HG03095 (cell line): Measurements from ENCODE around the gene CTNND2.
"Not testable (repeated sequence)": the region's sequence is repeated elsewhere in the genome, so short reads cannot be mapped to it uniquely, and the experiment has no call there.

Experiments used
- ATAC-seq: cut with Tn5 transposase; IDR thresholded peaks from one replicate; pipeline ENCODE4 v1.9.1; 2021; ENCODE audit warnings: moderate library complexity; ENCODE audit not compliant: unreplicated experiment

Gene CTNND2

GRCh38 chr5:11483630-11484029 is 420.6 kb downstream of the CTNND2 start:
- no peak for ATAC-seq

DNA sequence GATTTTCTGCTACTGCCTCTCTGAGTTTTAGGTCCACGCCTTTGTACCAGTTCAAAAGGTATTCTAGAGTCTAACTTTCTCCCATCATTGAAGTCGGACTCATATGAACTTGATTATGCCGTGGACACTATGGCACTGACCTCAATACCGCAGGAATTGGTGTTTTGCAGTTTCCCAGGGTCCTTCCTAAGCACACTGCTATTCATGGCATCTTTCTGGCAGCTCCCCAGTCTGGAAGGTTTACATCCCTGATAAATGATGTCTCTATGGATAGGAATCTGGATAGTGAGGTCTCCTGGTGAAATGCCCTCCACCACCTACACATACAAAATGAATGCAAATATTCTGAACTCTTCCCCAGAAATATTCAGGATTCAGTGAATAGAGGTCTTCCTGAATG is 422.2 kb downstream of the CTNND2 start:
- ATAC-seq = no peak

DNA sequence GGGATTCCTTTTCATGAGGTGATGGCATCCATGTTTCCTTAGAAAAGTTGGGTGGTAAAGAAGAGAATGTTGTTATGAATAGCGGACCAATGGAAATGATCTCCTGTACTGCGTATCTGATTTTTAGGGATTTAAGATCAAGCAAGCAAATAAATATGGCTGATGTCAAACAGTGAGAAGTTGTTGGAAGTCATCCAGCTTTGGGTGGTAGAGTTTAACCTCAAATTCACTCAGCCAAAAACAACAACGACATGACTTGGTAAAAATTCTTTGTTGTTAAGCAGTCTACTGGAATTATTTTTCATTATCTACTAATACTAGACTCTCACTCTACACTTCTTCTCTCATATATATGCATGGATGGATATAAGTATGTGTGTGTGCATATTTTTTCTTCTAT is 426.5 kb downstream of the CTNND2 start:
- ATAC-seq = no peak

DNA sequence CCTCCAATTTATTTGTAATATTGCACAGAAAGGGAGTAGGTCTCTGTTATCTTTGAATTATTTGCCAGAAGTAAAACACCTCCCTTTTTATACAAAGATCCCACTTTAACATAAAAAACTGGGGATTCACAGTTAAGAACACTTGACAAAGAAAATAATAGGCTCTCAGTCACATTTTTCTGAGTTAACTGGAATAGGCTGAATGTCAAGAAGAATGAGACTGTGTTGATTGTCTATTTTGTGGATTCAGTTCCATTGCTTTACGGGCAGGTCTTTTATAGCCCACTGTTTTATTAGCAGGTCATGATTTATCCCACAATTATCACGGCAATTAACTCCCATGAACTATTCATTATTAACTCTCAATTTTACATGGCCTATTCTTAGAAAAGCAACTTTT is 427.4 kb downstream of the CTNND2 start:
- no peak for ATAC-seq

DNA sequence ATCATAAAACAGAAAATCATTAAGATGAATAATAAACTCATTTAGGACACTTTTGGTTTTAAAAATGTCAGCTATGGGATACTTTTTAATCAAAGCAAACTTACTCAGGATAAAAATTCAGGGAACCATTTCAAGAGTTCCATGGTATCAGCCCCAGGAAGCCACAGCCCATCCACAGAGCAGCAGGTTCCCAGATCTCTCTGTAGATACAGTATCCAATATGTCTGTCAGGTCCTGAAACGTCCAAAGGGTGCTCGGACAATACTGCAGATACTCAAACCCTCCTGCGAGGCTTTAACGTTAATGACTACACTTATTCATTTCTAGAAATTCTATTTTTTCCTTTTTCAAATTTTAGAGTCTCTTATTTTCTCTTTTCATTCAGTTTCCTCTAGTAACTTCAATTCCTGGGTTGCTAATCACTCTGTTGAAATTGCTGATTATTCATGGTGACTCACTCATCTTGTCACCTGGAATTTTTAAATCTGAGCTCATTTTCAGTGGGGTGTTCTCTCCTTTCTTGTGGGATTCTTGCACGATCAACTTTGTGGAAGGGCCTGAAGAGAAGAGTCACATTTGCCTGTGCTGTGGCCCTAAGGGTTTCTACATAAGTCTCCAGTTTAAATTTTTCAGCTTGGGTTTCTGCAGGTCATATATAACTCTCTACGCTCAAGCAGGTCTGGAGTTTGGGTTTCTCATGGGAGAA is 435.8 kb downstream of the CTNND2 start:
- no peak for ATAC-seq

DNA sequence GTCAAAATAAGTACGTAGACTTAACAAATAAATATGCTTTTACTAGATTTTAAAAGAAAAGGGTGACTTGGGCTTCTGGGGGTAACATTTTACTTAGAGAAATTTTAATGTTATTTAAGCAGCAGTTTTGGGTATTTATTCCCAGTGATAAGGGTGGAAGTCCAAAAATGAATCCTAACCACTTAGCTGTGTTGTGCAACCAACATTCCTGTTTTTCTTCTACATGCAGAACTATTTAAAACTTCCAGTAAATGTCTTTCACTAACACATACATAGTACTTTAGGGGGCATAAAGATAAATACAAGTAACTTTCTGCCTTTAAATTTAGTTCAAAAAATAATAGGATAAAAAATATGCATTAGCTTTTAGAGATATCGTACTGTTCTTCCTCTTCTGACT is 436.7 kb downstream of the CTNND2 start:
- ATAC-seq = no peak

DNA sequence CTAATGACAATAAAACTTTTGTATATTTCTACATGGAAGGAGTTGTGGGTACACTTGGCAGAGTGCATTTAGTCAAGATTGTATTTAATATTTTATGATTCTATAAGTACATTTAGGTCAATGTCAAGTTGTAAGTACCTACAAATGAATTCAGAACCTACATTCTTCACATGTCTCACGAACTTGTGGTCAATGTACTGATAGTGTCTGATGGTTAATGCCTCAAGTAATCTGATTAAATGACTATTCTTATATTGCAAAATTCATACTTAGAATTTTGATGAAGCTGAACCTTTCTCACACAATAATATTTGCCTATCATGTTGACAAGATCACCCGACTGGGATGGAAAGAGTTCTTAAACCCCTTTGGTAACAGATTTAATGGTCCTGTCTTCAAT is 444.5 kb downstream of the CTNND2 start:
- ATAC-seq = no peak

- no peak for ATAC-seq
These were observed 448.7 kb downstream of the CTNND2 start for GRCh38 chr5:11455505-11455904.

GRCh38 chr5:11452852-11453251 is 451.4 kb downstream of the CTNND2 start:
- no peak for ATAC-seq

- no peak for ATAC-seq
These were observed 454.3 kb downstream of the CTNND2 start for GRCh38 chr5:11449966-11450365.

DNA sequence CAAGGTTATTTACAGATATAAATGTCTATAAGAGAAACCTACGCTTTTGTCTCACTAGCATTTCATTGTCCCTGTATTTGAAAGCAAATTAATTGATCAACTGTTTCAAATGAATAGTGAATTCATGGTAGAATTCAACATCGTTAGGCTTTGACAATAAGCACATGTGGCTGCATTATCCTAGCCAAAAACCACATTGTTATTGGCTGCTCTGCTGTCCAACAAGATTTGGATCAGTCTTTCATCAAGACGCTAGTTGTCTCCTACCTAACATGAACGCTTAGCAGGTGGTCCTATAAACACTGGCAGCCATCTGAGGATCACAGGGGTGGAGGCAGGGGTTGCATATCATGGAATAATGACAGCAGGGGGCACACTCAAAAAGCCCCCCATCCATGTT is 455.0 kb downstream of the CTNND2 start:
- ATAC-seq = no peak

DNA sequence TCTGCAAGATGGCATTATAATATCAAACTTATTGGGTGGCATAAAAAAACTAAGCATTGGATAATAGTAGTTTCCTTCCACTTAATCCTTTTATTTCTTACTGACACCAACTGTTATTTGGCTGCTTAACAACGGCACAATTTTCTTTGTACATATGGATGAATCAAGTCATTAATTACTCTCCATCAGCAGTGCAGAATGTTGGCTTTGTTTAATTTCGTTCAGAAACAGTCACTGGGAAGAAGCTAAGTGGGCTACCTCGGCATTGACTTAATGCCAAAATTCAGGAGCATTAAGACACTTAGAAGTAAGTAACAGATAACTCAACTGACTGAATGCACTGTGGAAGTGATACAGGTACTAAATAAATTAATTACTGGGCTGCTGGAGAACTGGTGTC is 460.4 kb downstream of the CTNND2 start:
- ATAC-seq = no peak

DNA sequence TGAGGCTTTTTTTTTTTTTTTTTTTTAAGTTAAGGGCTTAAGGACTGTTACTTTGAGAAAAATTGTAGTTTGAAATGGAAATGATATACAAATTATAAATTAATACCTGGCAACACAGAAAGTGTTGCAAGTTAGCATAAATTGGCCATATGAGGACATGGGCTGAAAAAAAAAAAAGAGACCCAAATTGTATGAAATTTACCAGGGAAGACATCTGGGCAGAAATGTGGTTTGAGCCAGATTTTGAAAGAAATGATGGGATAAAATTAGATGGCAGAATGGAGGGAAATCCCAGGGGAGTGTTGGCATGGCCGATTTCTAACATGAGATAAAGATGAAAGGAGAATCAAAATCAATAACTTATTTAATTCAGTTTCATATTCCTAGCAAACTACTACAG is 472.1 kb downstream of the CTNND2 start:
- ATAC-seq = no peak

- no peak for ATAC-seq
These were observed 475.0 kb downstream of the CTNND2 start for GRCh38 chr5:11429254-11429653.

- no peak for ATAC-seq
These were observed 476.7 kb downstream of the CTNND2 start for GRCh38 chr5:11427569-11427968.

DNA sequence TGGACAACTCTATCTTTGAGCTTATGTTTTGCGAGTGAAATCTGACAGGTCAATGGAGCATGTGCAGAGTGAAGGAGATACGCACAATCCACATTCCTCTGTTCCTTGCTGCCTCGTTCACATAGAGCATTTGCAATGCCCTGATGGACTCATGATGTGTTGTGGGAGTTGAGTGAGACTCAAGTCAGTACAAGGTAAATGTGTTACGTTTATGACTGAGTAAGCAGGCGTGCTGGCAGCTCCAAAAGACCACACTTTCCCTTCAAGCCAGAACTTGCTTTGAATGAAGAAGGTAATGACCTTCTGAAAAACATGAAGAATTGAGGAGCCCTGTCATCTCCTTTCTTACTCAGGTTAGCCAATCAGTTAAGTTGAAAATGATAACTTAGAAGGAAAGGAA is 477.8 kb downstream of the CTNND2 start:
- ATAC-seq = no peak

DNA sequence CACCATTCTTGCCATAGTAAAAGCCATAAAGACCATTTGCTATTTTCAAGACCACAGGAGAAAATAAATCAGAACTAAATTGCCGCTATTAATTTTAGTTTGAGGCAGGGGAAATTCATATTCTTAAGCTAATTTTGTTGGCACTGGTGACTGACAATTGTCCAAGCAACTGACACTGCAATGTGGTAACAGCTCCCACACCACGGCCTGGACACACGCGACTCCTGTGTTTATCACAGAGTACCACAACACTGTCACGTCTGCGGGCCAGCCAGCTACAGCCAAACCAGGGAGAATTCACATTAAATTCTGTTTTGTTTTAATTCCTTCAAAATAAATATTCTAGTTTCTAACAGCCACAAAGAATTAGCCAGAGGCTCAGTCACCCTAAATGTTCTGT is 481.9 kb downstream of the CTNND2 start:
- ATAC-seq = no peak

DNA sequence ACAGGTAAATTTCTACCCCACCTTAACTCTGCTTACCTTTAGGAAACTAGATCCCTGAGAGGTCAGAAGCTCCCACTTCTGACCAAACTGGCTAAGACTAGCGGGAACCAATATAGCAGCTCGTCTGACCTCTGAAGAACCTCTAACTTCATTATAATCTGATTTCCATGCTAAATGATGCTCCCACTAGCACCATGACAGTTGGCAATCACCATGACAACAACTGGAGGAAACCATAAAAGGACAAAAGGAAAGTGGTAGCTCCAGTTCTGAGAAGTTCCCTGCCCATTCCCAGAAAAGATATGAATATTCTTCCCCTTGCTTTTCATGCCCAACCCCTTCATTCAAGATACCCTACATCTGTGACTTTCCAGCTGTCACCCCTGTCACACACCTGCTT is 483.3 kb downstream of the CTNND2 start:
- no peak for ATAC-seq

- no peak for ATAC-seq
These were observed 488.5 kb downstream of the CTNND2 start for GRCh38 chr5:11415751-11416150.

DNA sequence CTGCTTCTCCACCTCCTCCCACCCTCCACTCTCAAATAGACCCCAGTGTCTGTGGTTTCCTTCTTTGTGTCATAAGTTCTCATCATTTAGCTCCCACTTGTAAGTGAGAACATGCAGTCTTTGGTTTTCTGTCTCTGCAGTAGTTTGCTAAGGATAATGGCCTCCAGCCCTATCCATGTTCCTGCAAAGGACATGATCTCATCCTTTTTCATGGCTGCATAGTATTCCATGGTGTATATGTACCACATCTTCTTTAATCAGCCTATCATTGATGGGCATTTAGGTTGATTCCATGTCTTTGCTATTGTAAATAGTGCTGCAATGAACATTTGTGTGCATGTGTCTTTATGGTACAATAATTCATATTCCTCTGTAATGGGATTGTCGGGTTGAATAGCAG is 489.5 kb downstream of the CTNND2 start:
- ATAC-seq = not testable (repeated sequence)

- no peak for ATAC-seq
These were observed 492.6 kb downstream of the CTNND2 start for GRCh38 chr5:11411621-11412020.

DNA sequence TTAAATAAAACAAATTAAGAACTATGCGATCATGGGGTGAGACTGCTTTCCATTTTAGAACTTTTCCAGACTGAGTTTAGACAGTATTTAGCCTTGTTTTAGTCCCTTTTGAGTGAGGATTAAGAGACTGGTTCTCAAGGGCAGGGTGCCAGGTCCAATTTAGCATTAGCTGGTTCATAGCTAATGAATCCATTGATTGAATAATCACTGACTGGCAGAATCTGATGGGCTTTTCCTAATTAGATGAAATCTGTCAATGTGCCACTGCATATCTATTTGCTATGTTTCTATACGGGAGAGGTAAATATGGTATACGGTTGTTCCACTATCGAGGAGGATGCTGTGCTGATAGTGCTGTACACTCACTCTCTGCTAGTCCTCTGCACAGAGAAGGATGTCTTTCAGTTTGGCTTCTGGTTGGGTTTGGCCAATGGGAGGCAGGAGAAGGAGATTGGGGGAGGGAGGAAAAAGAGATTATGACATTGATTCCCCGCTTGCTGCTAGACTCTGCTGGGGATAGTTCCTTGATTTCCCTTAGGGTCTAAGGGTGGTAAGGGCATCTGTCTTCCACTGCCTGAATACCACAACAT is 496.6 kb downstream of the CTNND2 start:
- no peak for ATAC-seq

- no peak for ATAC-seq
These were observed 503.9 kb downstream of the CTNND2 start for GRCh38 chr5:11400316-11400715.
